Measurements from ENCODE around the gene FICD. TPM values are rescaled to one million over a fixed set of nuclear protein-coding genes. Genes with fewer than 3 reads are reported as not detected.

Gene FICD
- total RNA-seq, 1 experiment from 2014 or later, result 10.1 TPM

- Histone ChIP-seq H3K27me3 (ENCODE audit: control insufficient read depth, insufficient read depth, low read length) (no peaks in the 10 kb centered on the region), H3K36me3 (ENCODE audit: control insufficient read depth, insufficient read depth, low read length) (no peaks in the 10 kb centered on the region), H3K4me3 (ENCODE audit: low read depth in 2 of 2, low read length in 2 of 2) (0 out of 4 replicates have a peak overlapping the region, but pooled peaks of 1 of the 2 experiments have one; percentile 39), H3K27ac (ENCODE audit: low read length) (peak overlapping the region; percentile 59), H3K4me1 (ENCODE audit: control insufficient read depth, insufficient read depth, low read length) (peaks cover 14% of the 10 kb centered on the region), H3K9me3 (ENCODE audit: control insufficient read depth, insufficient read depth, low read depth, low read length) (no peaks in the 10 kb centered on the region)
- no peak for TF ChIP-seq REST (IDR thresholded peaks at IDR 0.05; ENCODE audit: insufficient read depth in 1 of 2, low read depth in 2 of 2, low read length in 1 of 2)
- TF ChIP-seq TCF7L2 (IDR thresholded peaks at IDR 0.05; ENCODE audit: low read depth, low read length), result no peak
- no peak for TF ChIP-seq POLR2AphosphoS5 (IDR thresholded peaks at IDR 0.05; ENCODE audit: low read depth, low read length)
- no peak for TF ChIP-seq CTCF (IDR thresholded peaks at IDR 0.05)
- TF ChIP-seq SIN3A (IDR thresholded peaks at IDR 0.05; ENCODE audit: borderline replicate concordance, insufficient read depth, low read depth, low read length), result no peak
- ATAC-seq (peak; percentile 54), DNase-seq (ENCODE audit: low read depth, low spot score) (no peak)
- intact Hi-C loops (cut with micrococcal nuclease; ENCODE audit: unreplicated experiment) (no loop called here), in situ Hi-C loops (cut with HindIII; ENCODE audit: low pct_unique_long_range_greater_than_20kb, low sequenced_read_pairs) (no loop called here)
- ChIA-PET CTCF (no interaction called here), POLR2A (no interaction called here)
- no TSS peak for BruUV-seq (replicated peaks)
Observed at GRCh38 chr12:108483213-108484059, 31.6 kb upstream of the FICD start.

- H3K36me3 ChIP-seq (ENCODE audit: control insufficient read depth, insufficient read depth, low read length), result no peaks in the 10 kb centered on the region
- no peak overlapping the region for H3K4me3 ChIP-seq (ENCODE audit: low read depth in 2 of 2, low read length in 2 of 2)
- H3K27ac ChIP-seq (ENCODE audit: low read length), result no peak overlapping the region
- intact Hi-C loops (cut with micrococcal nuclease; ENCODE audit: unreplicated experiment) (no loop called here), in situ Hi-C loops (cut with HindIII; ENCODE audit: low pct_unique_long_range_greater_than_20kb, low sequenced_read_pairs) (no loop called here)
- no peaks in the 10 kb centered on the region for H3K9me3 ChIP-seq (ENCODE audit: control insufficient read depth, insufficient read depth, low read depth, low read length)
- no peaks in the 10 kb centered on the region for H3K27me3 ChIP-seq (ENCODE audit: control insufficient read depth, insufficient read depth, low read length)
- no peak for ATAC-seq
- ChIA-PET POLR2A (no interaction called here), CTCF (no interaction called here)
- BruUV-seq (replicated peaks), result no TSS peak
- no peak for TF ChIP-seq SIN3A (IDR thresholded peaks at IDR 0.05; ENCODE audit: borderline replicate concordance, insufficient read depth, low read depth, low read length)
- H3K4me1 ChIP-seq (ENCODE audit: control insufficient read depth, insufficient read depth, low read length), result peaks cover 7% of the 10 kb centered on the region
- DNase-seq (ENCODE audit: low read depth, low spot score), result no peak
Observed at GRCh38 chr12:108484431-108484830, 30.6 kb upstream of the FICD start.

- DNase-seq (ENCODE audit: low read depth, low spot score) (no peak), ATAC-seq (no peak)
- TF ChIP-seq POLR2AphosphoS5 (IDR thresholded peaks at IDR 0.05; ENCODE audit: low read depth, low read length), result no peak
- TF ChIP-seq CTCF (IDR thresholded peaks at IDR 0.05), result no peak
- TF ChIP-seq REST (IDR thresholded peaks at IDR 0.05; ENCODE audit: insufficient read depth in 1 of 2, low read depth in 2 of 2, low read length in 1 of 2), result no peak
- no peak for TF ChIP-seq TCF7L2 (IDR thresholded peaks at IDR 0.05; ENCODE audit: low read depth, low read length)
- TF ChIP-seq SIN3A (IDR thresholded peaks at IDR 0.05; ENCODE audit: borderline replicate concordance, insufficient read depth, low read depth, low read length), result no peak
- H3K36me3 ChIP-seq (ENCODE audit: control insufficient read depth, insufficient read depth, low read length), result no peaks in the 10 kb centered on the region
- ChIA-PET POLR2A (no interaction called here), CTCF (no interaction called here)
- no peak overlapping the region for H3K4me3 ChIP-seq (ENCODE audit: low read depth in 2 of 2, low read length in 2 of 2)
- peaks cover 5% of the 10 kb centered on the region for H3K4me1 ChIP-seq (ENCODE audit: control insufficient read depth, insufficient read depth, low read length)
- H3K27ac ChIP-seq (ENCODE audit: low read length), result no peak overlapping the region
- in situ Hi-C loops (cut with HindIII; ENCODE audit: low pct_unique_long_range_greater_than_20kb, low sequenced_read_pairs), result no loop called here
- intact Hi-C loops (cut with micrococcal nuclease; ENCODE audit: unreplicated experiment), result no loop called here
- no TSS peak for BruUV-seq (replicated peaks)
- H3K9me3 ChIP-seq (ENCODE audit: control insufficient read depth, insufficient read depth, low read depth, low read length), result no peaks in the 10 kb centered on the region
- H3K27me3 ChIP-seq (ENCODE audit: control insufficient read depth, insufficient read depth, low read length), result no peaks in the 10 kb centered on the region
Observed at GRCh38 chr12:108484845-108485244, 30.2 kb upstream of the FICD start.
